ENCODE results near the gene FOXP1. TPM values are rescaled to one million over a fixed set of nuclear protein-coding genes. Genes with fewer than 3 reads are reported as not detected.

FOXP1 gene
- total and polyA plus RNA-seq, 4 donors, result 4.9 to 35.4 (median 32.0) TPM

- Histone ChIP-seq H3K9me3 (ENCODE audit: control insufficient read depth in 4 of 4, low read length in 3 of 4) (no peaks in the 10 kb centered on the region), H3K4me3 (ENCODE audit: low read depth in 1 of 3, low read length in 3 of 3) (no peak overlapping the region), H3K27me3 (ENCODE audit: control insufficient read depth in 4 of 4, insufficient read depth in 4 of 4, low read length in 3 of 4) (no peaks in the 10 kb centered on the region), H3K36me3 (ENCODE audit: control insufficient read depth in 4 of 4, insufficient read depth in 3 of 4, low read depth in 1 of 4, low read length in 3 of 4) (peaks cover 0 to 3% (median 0%) of the 10 kb centered on the region in 4 donors), H3K4me1 (ENCODE audit: control insufficient read depth in 4 of 4, insufficient read depth in 4 of 4, low read length in 3 of 4) (peaks cover 0 to 14% (median 12%) of the 10 kb centered on the region in 4 donors), H3K9ac (ENCODE audit: low read depth in 1 of 2, low read length in 2 of 2) (no peak overlapping the region), H3K27ac (ENCODE audit: low read depth in 1 of 2, low read length in 2 of 2) (no peak overlapping the region)
- no peak for DNase-seq (ENCODE audit: low spot score)
- TF ChIP-seq JUND (IDR thresholded peaks at IDR 0.05), result no peak
- TF ChIP-seq NR2F2 (IDR thresholded peaks at IDR 0.05), result no peak
- TF ChIP-seq FOXA2 (IDR thresholded peaks at IDR 0.05), result no peak
- TF ChIP-seq MAX (IDR thresholded peaks at IDR 0.05), result no peak
- TF ChIP-seq ZBTB33 (IDR thresholded peaks at IDR 0.05), result no peak
- TF ChIP-seq REST (IDR thresholded peaks at IDR 0.05), result no peak
- TF ChIP-seq HNF4G (IDR thresholded peaks at IDR 0.05), result no peak
- no peak for TF ChIP-seq YY1 (IDR thresholded peaks at IDR 0.05)
- no peak for TF ChIP-seq RAD21 (IDR thresholded peaks at IDR 0.05)
- TF ChIP-seq SP1 (IDR thresholded peaks at IDR 0.05), result no peak
- TF ChIP-seq, protein P1, sequence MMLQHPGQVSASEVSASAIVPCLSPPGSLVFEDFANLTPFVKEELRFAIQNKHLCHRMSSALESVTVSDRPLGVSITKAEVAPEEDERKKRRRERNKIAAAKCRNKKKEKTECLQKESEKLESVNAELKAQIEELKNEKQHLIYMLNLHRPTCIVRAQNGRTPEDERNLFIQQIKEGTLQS (IDR thresholded peaks at IDR 0.05), result no peak
- no peak for TF ChIP-seq EGR1 (IDR thresholded peaks at IDR 0.05; ENCODE audit: low read depth in 2 of 2)
- no peak for TF ChIP-seq RXRA (IDR thresholded peaks at IDR 0.05)
- TF ChIP-seq GABPA (IDR thresholded peaks at IDR 0.05 in 1 of 2, conservative IDR thresholded peaks at IDR 0.05 in 1 of 2), result no peak
- TF ChIP-seq FOXA1 (IDR thresholded peaks at IDR 0.05), result no peak
- TF ChIP-seq, protein P2, sequence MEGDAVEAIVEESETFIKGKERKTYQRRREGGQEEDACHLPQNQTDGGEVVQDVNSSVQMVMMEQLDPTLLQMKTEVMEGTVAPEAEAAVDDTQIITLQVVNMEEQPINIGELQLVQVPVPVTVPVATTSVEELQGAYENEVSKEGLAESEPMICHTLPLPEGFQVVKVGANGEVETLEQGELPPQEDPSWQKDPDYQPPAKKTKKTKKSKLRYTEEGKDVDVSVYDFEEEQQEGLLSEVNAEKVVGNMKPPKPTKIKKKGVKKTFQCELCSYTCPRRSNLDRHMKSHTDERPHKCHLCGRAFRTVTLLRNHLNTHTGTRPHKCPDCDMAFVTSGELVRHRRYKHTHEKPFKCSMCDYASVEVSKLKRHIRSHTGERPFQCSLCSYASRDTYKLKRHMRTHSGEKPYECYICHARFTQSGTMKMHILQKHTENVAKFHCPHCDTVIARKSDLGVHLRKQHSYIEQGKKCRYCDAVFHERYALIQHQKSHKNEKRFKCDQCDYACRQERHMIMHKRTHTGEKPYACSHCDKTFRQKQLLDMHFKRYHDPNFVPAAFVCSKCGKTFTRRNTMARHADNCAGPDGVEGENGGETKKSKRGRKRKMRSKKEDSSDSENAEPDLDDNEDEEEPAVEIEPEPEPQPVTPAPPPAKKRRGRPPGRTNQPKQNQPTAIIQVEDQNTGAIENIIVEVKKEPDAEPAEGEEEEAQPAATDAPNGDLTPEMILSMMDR (IDR thresholded peaks at IDR 0.05; ENCODE audit: low read depth, low read length, missing input control), result no peak
- WGBS, result 81% methylated on average over 2 of the region's 2 CpGs
These were observed 418.6 kb downstream of the FOXP1 start for GRCh38 chr3:71164881-71165280.
